Caco-2 (cell line): ENCODE measurements around the gene GIPC3. TPM values are rescaled to one million over a fixed set of nuclear protein-coding genes. Genes with fewer than 3 reads are reported as not detected.

Source experiments
- BruUV-seq: library from RNA; stranded (reverse); fragments of 400-500 nt; replicated peaks from 2 replicates; lab custom pipeline; 2021; lab: Mats Ljungman, UMichigan
- CTCF ChIA-PET: fragments of 300-600 bp; sonication (Branson Sonifier 250); formaldehyde crosslinking; loops from one replicate; lab custom pipeline; 2022; ENCODE audit warnings: antibody characterized with exemption; lab: Charles Lee
- POLR2A ChIA-PET: fragments of 300-600 bp; sonication (Branson Sonifier 250); formaldehyde crosslinking; loops from one replicate; lab custom pipeline; 2022; ENCODE audit warnings: antibody characterized with exemption; lab: Charles Lee
- DNase-seq, 2 experiments: peaks; one replicate each; pipeline versions ENCODE4 v3.0.0 to v3.0.0-alpha.2; 2020 to 2022
- H3K27me3 ChIP-seq: replicated peaks from 2 replicates; pipeline ENCODE4 v1.6.0; 2011; ENCODE audit warnings: low read length; ENCODE audit not compliant: control insufficient read depth, insufficient read depth
- H3K36me3 ChIP-seq: 2 replicates; pipeline ENCODE4 v1.5.1; 2011; ENCODE audit warnings: low read length; ENCODE audit not compliant: control insufficient read depth, insufficient read depth
- H3K4me1 ChIP-seq: fragments of 250-450 bp; sonication (Bioruptor Pico); 2 replicates; pipeline ENCODE4 v1.5.1; 2020; ENCODE audit warnings: mild to moderate bottlenecking
- H3K4me3 ChIP-seq: 2 replicates; pipeline ENCODE4 v1.5.1; 2011; ENCODE audit warnings: low read depth, mild to moderate bottlenecking, control low read depth, low read length
- H3K9me3 ChIP-seq: fragments of 250-450 bp; sonication (Bioruptor Pico); 2 replicates; pipeline ENCODE4 v1.5.1; 2020; ENCODE audit warnings: mild to moderate bottlenecking, moderate library complexity
- H3K27ac Mint-ChIP-seq: one replicate; pipeline ENCODE4 v1.8.0; 2022; ENCODE audit warnings: mixed read lengths; ENCODE audit not compliant: unreplicated experiment
- H3K27me3 Mint-ChIP-seq: one replicate; pipeline ENCODE4 v1.8.0; 2022; ENCODE audit warnings: mixed read lengths; ENCODE audit not compliant: insufficient read depth, unreplicated experiment
- H3K36me3 Mint-ChIP-seq: one replicate; pipeline ENCODE4 v1.8.0; 2022; ENCODE audit warnings: mild to moderate bottlenecking, mixed read lengths; ENCODE audit not compliant: insufficient read depth, unreplicated experiment
- H3K4me1 Mint-ChIP-seq: one replicate; pipeline ENCODE4 v1.8.0; 2022; ENCODE audit warnings: low read depth, mixed read lengths; ENCODE audit not compliant: unreplicated experiment
- H3K4me3 Mint-ChIP-seq: one replicate; pipeline ENCODE4 v1.8.0; 2022; ENCODE audit warnings: mild to moderate bottlenecking, moderate library complexity, mixed read lengths; ENCODE audit not compliant: unreplicated experiment
- H3K9me3 Mint-ChIP-seq: one replicate; pipeline ENCODE4 v1.8.0; 2022; ENCODE audit warnings: mixed read lengths; ENCODE audit not compliant: unreplicated experiment
- intact Hi-C: fragments of 100-400 bp; cut with micrococcal nuclease; formaldehyde crosslinking; loops from one replicate; pipeline ENCODE4 v1.10.0; 2022; ENCODE audit not compliant: unreplicated experiment
- total RNA-seq: library from RNA; stranded (reverse); gene quantifications from 2 replicates; pipeline ENCODE4 v1.2.3, GENCODE V29; 2022
- TF ChIP-seq, protein P1 (sequence below), 2 experiments: fragments of 200-600 bp in 1 of 2; IDR thresholded peaks; 1 replicate in 1 of 2; 2 replicates in 1 of 2; pipeline versions ENCODE4 v1.5.1 to v1.8.0; 2011 to 2022; ENCODE audit warnings: antibody characterized with exemption in 1 of 2, control low read depth in 1 of 2, inconsistent platforms in 1 of 2, low read depth in 1 of 2, low read length in 1 of 2, mild to moderate bottlenecking in 1 of 2, moderate library complexity in 1 of 2; ENCODE audit not compliant: insufficient read depth in 1 of 2, severe bottlenecking in 1 of 2, unreplicated experiment in 1 of 2

GIPC3 gene
- total RNA-seq, 1 experiment from 2014 or later: not detected

DNA sequence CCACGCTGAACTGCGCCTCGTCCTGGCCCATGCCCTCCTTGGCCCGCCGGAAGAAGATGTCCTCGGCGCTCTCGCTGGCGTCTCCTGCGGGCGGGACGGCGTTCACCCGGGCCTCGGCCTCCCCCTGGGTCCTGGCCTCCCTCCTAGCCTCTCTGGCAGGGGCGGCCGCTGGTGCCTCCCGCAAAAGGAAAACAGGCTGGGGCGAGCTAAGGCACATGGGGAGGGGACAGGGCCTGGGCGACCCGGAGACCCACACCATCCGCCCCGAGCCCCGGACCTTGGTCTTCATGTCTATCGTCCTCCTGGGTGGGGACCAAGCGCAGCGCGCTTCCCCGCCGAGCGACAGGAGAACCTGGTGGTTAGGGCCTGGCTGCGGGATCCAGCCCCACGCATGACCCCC is 27.1 kb downstream of the GIPC3 start:
- Histone ChIP-seq H3K36me3 (no peaks in the 10 kb centered on the region), H3K4me3 (no peak overlapping the region), H3K27me3 (no peaks in the 10 kb centered on the region), H3K9me3 (no peaks in the 10 kb centered on the region), H3K4me1 (no peaks in the 10 kb centered on the region)
- intact Hi-C loops: no loop called here
- Mint-ChIP-seq H3K4me3 (no peak overlapping the region), H3K27me3 (no peaks in the 10 kb centered on the region), H3K4me1 (no peaks in the 10 kb centered on the region), H3K36me3 (peaks cover 6% of the 10 kb centered on the region), H3K27ac (no peak overlapping the region), H3K9me3 (no peaks in the 10 kb centered on the region)
- BruUV-seq: no TSS peak
- TF ChIP-seq, protein P1, sequence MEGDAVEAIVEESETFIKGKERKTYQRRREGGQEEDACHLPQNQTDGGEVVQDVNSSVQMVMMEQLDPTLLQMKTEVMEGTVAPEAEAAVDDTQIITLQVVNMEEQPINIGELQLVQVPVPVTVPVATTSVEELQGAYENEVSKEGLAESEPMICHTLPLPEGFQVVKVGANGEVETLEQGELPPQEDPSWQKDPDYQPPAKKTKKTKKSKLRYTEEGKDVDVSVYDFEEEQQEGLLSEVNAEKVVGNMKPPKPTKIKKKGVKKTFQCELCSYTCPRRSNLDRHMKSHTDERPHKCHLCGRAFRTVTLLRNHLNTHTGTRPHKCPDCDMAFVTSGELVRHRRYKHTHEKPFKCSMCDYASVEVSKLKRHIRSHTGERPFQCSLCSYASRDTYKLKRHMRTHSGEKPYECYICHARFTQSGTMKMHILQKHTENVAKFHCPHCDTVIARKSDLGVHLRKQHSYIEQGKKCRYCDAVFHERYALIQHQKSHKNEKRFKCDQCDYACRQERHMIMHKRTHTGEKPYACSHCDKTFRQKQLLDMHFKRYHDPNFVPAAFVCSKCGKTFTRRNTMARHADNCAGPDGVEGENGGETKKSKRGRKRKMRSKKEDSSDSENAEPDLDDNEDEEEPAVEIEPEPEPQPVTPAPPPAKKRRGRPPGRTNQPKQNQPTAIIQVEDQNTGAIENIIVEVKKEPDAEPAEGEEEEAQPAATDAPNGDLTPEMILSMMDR (IDR thresholded peaks at IDR 0.05; ENCODE audit: insufficient read depth in 1 of 2, low read depth in 1 of 2, low read length in 1 of 2, severe bottlenecking in 1 of 2, unreplicated experiment in 1 of 2): no peak
- POLR2A ChIA-PET: no interaction called here
- CTCF ChIA-PET: no interaction called here
- DNase-seq: no peak

DNA sequence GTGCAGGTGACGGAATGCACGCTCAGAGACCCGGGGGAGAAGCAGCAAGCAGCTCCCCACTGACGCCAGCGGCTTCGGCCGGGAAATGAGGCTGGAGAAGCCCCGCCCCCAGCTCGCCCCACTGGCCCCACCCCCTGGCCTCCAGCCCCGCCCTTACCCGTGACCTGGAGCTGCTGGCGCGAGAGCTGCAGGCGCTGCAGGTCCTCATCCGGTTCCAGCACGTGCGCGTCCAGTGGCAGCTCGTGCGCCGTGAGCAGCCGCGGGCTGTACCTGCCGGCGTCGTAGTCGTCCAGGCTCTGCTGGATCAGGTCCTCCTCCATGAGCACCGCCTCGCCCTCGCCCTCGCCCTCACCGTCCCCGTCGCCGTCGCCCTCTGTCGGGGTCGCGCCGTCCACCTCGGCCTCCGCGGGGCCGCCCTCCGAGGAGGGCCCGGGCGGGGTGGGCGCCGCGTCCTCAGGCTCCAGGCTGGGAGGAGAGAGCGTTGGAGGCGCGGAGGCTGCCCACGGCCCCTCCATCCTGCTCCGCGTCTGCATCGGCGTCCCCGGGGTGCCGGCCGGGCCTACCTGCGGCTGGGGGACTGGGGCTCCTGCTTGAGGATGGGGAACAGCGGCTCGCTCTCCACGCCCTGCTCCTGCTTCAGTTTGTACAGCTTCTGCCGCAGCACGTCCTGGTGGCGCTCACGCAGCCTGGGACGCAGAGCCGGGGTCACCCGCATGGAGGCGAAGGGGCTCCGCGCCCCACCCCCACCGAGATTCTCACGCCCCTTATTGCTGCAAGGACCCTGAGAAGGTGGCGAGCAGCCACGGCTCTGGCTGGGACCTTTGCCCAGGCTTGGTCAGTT is 27.8 kb downstream of the GIPC3 start:
- no TSS peak for BruUV-seq
- ChIA-PET CTCF (no interaction called here), POLR2A (no interaction called here)
- Histone ChIP-seq H3K36me3 (no peaks in the 10 kb centered on the region), H3K4me1 (no peaks in the 10 kb centered on the region), H3K27me3 (no peaks in the 10 kb centered on the region), H3K4me3 (no peak overlapping the region), H3K9me3 (no peaks in the 10 kb centered on the region)
- TF ChIP-seq, protein P1 (IDR thresholded peaks at IDR 0.05; ENCODE audit: insufficient read depth in 1 of 2, low read depth in 1 of 2, low read length in 1 of 2, severe bottlenecking in 1 of 2, unreplicated experiment in 1 of 2): no peak
- H3K9me3 Mint-ChIP-seq: no peaks in the 10 kb centered on the region
- H3K4me1 Mint-ChIP-seq: no peaks in the 10 kb centered on the region
- no peak overlapping the region for H3K4me3 Mint-ChIP-seq
- peaks cover 1% of the 10 kb centered on the region for H3K36me3 Mint-ChIP-seq
- no peak overlapping the region for H3K27ac Mint-ChIP-seq
- intact Hi-C loops: no loop called here
- H3K27me3 Mint-ChIP-seq: no peaks in the 10 kb centered on the region
- DNase-seq: no peak

DNA sequence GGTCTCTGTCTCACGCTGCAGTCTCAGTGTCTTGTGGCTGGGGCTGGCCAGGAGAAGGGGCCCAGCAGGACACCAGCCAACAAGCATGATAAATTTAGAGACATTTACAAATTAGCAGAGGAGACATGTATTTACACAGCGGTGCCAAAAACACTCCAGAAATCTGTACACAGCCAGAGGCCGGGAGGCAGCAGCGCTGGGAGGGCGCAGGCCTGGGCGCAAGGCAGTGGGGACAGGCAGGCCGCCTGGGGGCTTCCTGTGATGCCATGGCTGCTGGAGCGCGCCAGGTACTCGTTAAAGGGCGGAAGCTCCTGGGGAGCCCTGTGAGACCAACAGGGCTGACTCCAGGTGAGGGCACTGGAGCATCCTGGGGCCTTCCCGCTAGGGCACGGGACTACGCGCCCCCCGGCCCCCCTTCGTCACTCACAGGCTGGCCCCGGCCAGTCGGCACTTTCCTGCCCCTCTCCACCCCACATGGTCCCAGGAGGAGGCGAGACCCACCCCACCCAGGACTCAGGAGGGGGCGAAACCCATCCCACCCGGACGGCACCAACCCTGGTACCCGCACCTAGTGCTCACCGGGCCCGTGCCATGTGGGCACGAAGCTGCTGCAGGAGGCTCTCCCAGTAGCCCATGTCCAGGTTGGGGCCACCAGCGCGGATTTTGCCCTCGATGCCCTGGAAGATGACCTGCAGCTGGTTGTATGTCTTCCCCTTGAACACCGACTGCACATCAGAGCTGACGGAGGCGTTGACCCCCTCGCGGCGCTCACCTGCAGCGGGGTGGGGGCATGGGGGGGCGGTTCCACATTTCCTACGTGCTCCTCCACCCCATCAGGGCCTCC is 28.8 kb downstream of the GIPC3 start:
- Histone ChIP-seq H3K4me3 (no peak overlapping the region), H3K27me3 (no peaks in the 10 kb centered on the region), H3K9me3 (no peaks in the 10 kb centered on the region), H3K36me3 (no peaks in the 10 kb centered on the region), H3K4me1 (no peaks in the 10 kb centered on the region)
- no peaks in the 10 kb centered on the region for H3K9me3 Mint-ChIP-seq
- ChIA-PET CTCF (no interaction called here), POLR2A (no interaction called here)
- H3K4me3 Mint-ChIP-seq: no peak overlapping the region
- no TSS peak for BruUV-seq
- TF ChIP-seq, protein P1 (IDR thresholded peaks at IDR 0.05; ENCODE audit: insufficient read depth in 1 of 2, low read depth in 1 of 2, low read length in 1 of 2, severe bottlenecking in 1 of 2, unreplicated experiment in 1 of 2): no peak
- H3K27ac Mint-ChIP-seq: no peak overlapping the region
- H3K4me1 Mint-ChIP-seq: no peaks in the 10 kb centered on the region
- H3K36me3 Mint-ChIP-seq: no peaks in the 10 kb centered on the region
- DNase-seq: no peak
- intact Hi-C loops: no loop called here
- H3K27me3 Mint-ChIP-seq: no peaks in the 10 kb centered on the region
